HG03354 (cell line): Measurements from ENCODE around the gene OPRL1.

Experiments
- ATAC-seq: cut with Tn5 transposase; IDR thresholded peaks from one replicate; pipeline ENCODE4 v1.9.1; 2021; ENCODE audit warnings: mild to moderate bottlenecking; ENCODE audit not compliant: unreplicated experiment, poor library complexity, severe bottlenecking

OPRL1 gene

DNA sequence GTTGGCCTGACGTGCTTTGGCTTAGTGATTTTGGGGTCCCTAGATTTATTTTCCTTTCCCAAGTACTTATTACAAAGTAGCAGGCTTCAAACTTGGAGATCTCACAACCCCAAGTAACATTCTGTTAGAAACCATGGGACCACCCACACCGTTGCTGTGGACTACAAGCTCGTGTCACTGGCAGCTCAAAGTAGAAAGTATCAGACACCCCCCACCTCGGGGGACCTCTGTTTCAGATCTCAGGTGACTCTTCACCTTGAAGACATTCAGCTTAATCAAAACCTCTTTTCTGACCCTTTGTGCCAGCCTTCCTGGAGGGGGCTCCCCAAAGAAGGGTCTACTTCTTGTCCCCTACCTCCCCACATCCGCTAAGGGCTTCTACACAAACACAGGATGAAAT lies 68.7 kb downstream of the OPRL1 start:
- no peak for ATAC-seq

DNA sequence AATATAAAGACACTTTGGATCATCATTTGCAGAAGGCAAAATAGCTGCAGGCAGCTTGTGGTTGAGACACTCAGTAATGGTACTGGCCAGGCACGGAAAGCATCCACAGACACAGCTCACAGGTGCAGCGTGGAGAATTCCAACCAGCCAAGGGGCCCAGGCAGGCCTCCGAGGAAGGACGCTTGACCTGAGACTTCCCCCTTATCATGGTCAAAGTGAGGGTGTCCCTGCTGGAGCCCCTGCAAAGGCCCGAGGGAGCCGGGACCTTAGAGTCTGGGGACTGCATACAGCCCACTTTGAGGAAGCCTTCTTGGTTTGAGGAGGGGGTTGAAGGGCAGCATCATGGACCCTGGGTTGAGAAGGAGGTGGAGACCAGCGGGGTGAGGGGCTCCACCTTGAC lies 69.3 kb downstream of the OPRL1 start:
- no peak for ATAC-seq

DNA sequence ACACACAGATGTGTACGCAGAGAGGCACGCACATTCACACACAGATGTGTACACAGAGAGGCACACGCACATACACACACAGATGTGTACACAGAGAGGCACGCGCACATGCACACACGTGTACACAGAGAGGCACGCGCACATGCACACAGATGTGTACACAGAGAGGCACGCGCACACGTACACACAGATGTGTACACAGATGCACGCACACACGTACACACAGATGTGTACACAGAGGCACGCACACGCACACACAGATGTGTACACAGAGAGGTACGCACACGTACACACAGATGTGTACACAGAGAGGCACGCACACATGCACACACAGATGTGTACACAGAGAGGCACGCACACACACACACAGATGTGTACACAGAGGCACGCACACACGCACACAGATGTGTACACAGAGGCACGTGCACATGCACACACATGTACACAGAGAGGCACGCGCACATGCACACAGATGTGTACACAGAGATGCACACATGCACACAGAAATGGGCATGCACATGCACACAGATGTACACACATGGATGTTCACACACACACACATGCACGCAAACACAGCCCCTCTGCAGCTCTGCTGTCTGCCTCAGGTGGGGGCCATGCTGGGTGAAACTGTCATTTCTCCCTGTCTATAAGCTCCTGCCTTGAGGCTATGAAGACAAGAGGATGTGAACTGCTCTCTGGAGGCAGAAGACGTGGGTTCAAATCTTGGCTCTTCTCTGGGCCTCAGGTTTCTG lies 70.1 kb downstream of the OPRL1 start:
- ATAC-seq, result no peak
